T1000 (cell line): ENCODE results near the gene PPARD.

Experiments used
- DNase-seq: peaks from one replicate; lab custom pipeline; 2025; ENCODE audit warnings: mixed read lengths; lab: John Stamatoyannopoulos, UW

PPARD gene

GRCh38 chr6:35354361-35355135, 12.2 kb downstream of the PPARD start:
- no peak for DNase-seq

- DNase-seq: no peak
These were observed 14.0 kb downstream of the PPARD start for GRCh38 chr6:35356391-35356790.

GRCh38 chr6:35357677-35358076, 15.3 kb downstream of the PPARD start:
- DNase-seq: no peak

- no peak for DNase-seq
These were observed 15.7 kb downstream of the PPARD start for GRCh38 chr6:35358086-35358485.

GRCh38 chr6:35359346-35359743, 17.0 kb downstream of the PPARD start:
- no peak for DNase-seq

- DNase-seq: no peak
These were observed 17.5 kb downstream of the PPARD start for GRCh38 chr6:35359744-35360348.

- no peak for DNase-seq
These were observed 18.2 kb downstream of the PPARD start for GRCh38 chr6:35360349-35361138.

GRCh38 chr6:35362200-35362599, 19.8 kb downstream of the PPARD start:
- DNase-seq: no peak

GRCh38 chr6:35363293-35363750, 21.0 kb downstream of the PPARD start:
- no peak for DNase-seq

- DNase-seq: no peak
These were observed 23.3 kb downstream of the PPARD start for GRCh38 chr6:35365594-35366203.

GRCh38 chr6:35366204-35366596, 23.8 kb downstream of the PPARD start:
- no peak for DNase-seq

- DNase-seq: no peak
These were observed 25.3 kb downstream of the PPARD start for GRCh38 chr6:35367646-35368037.

- no peak for DNase-seq
These were observed 25.9 kb downstream of the PPARD start for GRCh38 chr6:35368038-35368887.

GRCh38 chr6:35370124-35370741, 27.9 kb downstream of the PPARD start:
- peak; percentile 75 for DNase-seq

GRCh38 chr6:35370785-35371493, 28.6 kb downstream of the PPARD start:
- DNase-seq: no peak

- no peak for DNase-seq
These were observed 29.3 kb downstream of the PPARD start for GRCh38 chr6:35371494-35372262.

- no peak for DNase-seq
These were observed 30.3 kb downstream of the PPARD start for GRCh38 chr6:35372633-35373032.

- no peak for DNase-seq
These were observed 33.9 kb downstream of the PPARD start for GRCh38 chr6:35376281-35376680.

- no peak for DNase-seq
These were observed 34.6 kb downstream of the PPARD start for GRCh38 chr6:35377002-35377401.

GRCh38 chr6:35378261-35378660, 35.9 kb downstream of the PPARD start:
- no peak for DNase-seq
